Measurements from ENCODE around the gene SLC17A5. TPM values are rescaled to one million over a fixed set of nuclear protein-coding genes. Genes with fewer than 3 reads are reported as not detected.
A peak's percentile ranks its signal among the peaks of the same experiment; 100 is the strongest.
"Not testable (repeated sequence)": the region's sequence is repeated elsewhere in the genome, so short reads cannot be mapped to it uniquely, and the experiment has no call there.

Gene SLC17A5
- total RNA-seq, 2 experiments from 2014 or later = 5.3 to 6.2 TPM

DNA sequence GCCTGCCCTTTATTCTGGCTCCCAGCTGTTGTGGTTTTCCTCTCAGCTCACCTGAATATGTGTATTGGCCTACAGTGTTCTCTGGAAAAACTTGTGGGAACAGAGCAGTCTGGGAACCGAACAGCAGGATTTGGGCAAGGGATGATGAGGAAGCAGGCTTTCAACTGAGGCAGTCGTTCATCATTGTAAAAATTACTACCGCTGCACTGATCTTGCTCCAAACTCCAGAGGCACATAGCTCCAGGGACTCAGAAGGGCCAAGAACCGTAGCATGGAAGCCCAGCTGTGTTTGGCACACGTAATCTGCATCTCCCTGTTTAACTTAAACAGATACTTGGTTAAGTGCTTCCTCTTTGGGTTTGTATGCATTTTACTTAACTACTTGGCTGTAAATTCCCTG lies 84.7 kb downstream of the SLC17A5 start:
- POLR2A ChIA-PET = no interaction called here
- H3K4me1 ChIP-seq (ENCODE audit: insufficient read depth, low read length) = no peaks in the 10 kb centered on the region

GRCh38 chr6:73566954-73567591 lies 86.7 kb downstream of the SLC17A5 start:
- CTCF ChIA-PET = interaction anchor here (0.6 kb wide), 1 partner anchor 78 kb away, joined by 3 read pairs; no protein-coding TSS in a partner anchor
- ATAC-seq (ENCODE audit: poor library complexity) (no peak), DNase-seq (peak in 2 of 14 experiments; percentile 45 to 58)
- intact Hi-C loops (cut with DNase I, micrococcal nuclease) = no loop called here
- Mint-ChIP-seq H3K27me3 (no peaks in the 10 kb centered on the region), H3K27ac (no peak overlapping the region), H3K9me3 (no peaks in the 10 kb centered on the region), H3K36me3 (ENCODE audit: low read depth) (no peaks in the 10 kb centered on the region), H3K4me3 (no peak overlapping the region), H3K4me1 (ENCODE audit: low read depth) (peaks cover 4% of the 10 kb centered on the region)
- no peaks in the 10 kb centered on the region for H3K27me3 ChIP-seq (ENCODE audit: control insufficient read depth in 1 of 2, insufficient read depth in 2 of 2, low read length in 2 of 2)
- no peak overlapping the region for H3K27ac ChIP-seq (ENCODE audit: low read depth in 1 of 2, low read length in 2 of 2)
- H3K4me3 ChIP-seq (ENCODE audit: low read length) = no peak overlapping the region
- H3K4me1 ChIP-seq (ENCODE audit: insufficient read depth, low read length) = no peaks in the 10 kb centered on the region
- TF ChIP-seq, protein P1, sequence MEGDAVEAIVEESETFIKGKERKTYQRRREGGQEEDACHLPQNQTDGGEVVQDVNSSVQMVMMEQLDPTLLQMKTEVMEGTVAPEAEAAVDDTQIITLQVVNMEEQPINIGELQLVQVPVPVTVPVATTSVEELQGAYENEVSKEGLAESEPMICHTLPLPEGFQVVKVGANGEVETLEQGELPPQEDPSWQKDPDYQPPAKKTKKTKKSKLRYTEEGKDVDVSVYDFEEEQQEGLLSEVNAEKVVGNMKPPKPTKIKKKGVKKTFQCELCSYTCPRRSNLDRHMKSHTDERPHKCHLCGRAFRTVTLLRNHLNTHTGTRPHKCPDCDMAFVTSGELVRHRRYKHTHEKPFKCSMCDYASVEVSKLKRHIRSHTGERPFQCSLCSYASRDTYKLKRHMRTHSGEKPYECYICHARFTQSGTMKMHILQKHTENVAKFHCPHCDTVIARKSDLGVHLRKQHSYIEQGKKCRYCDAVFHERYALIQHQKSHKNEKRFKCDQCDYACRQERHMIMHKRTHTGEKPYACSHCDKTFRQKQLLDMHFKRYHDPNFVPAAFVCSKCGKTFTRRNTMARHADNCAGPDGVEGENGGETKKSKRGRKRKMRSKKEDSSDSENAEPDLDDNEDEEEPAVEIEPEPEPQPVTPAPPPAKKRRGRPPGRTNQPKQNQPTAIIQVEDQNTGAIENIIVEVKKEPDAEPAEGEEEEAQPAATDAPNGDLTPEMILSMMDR (IDR thresholded peaks at IDR 0.05) = no peak
- POLR2A ChIA-PET = no interaction called here
- no peaks in the 10 kb centered on the region for H3K9me3 ChIP-seq (ENCODE audit: control insufficient read depth in 1 of 2, insufficient read depth in 1 of 2, low read length in 2 of 2)
- H3K36me3 ChIP-seq (ENCODE audit: insufficient read depth, low read length) = no peaks in the 10 kb centered on the region

More for the DNA sequence above, 84.7 kb downstream of the SLC17A5 start:
- ATAC-seq (ENCODE audit: poor library complexity) (no peak), DNase-seq (no peak)
- Mint-ChIP-seq H3K9me3 (no peaks in the 10 kb centered on the region), H3K36me3 (ENCODE audit: low read depth) (no peaks in the 10 kb centered on the region), H3K4me1 (ENCODE audit: low read depth) (peaks cover 4% of the 10 kb centered on the region), H3K27ac (no peak overlapping the region), H3K4me3 (no peak overlapping the region), H3K27me3 (no peaks in the 10 kb centered on the region)
- Histone ChIP-seq H3K27ac (ENCODE audit: low read depth in 1 of 2, low read length in 2 of 2) (no peak overlapping the region), H3K4me3 (ENCODE audit: low read length) (no peak overlapping the region), H3K27me3 (ENCODE audit: control insufficient read depth in 1 of 2, insufficient read depth in 2 of 2, low read length in 2 of 2) (no peaks in the 10 kb centered on the region), H3K9me3 (ENCODE audit: control insufficient read depth in 1 of 2, insufficient read depth in 1 of 2, low read length in 2 of 2) (no peaks in the 10 kb centered on the region), H3K36me3 (ENCODE audit: insufficient read depth, low read length) (no peaks in the 10 kb centered on the region)
- intact Hi-C loops (cut with DNase I, micrococcal nuclease) = no loop called here
- TF ChIP-seq, protein P1 (IDR thresholded peaks at IDR 0.05) = no peak
- CTCF ChIA-PET = no interaction called here

- H3K4me1 ChIP-seq (ENCODE audit: insufficient read depth, low read length); H3K27ac ChIP-seq (ENCODE audit: low read depth in 1 of 2, low read length in 2 of 2); H3K4me1 Mint-ChIP-seq (ENCODE audit: low read depth); H3K27me3 ChIP-seq (ENCODE audit: control insufficient read depth in 1 of 2, insufficient read depth in 2 of 2, low read length in 2 of 2); H3K36me3 ChIP-seq (ENCODE audit: insufficient read depth, low read length); ATAC-seq (ENCODE audit: poor library complexity); H3K4me3 Mint-ChIP-seq; H3K9me3 ChIP-seq (ENCODE audit: control insufficient read depth in 1 of 2, insufficient read depth in 1 of 2, low read length in 2 of 2); H3K9me3 Mint-ChIP-seq; H3K36me3 Mint-ChIP-seq (ENCODE audit: low read depth); H3K27me3 Mint-ChIP-seq; H3K27ac Mint-ChIP-seq; DNase-seq; H3K4me3 ChIP-seq (ENCODE audit: low read length); intact Hi-C loops (cut with DNase I, micrococcal nuclease): not testable (repeated sequence)
- ChIA-PET CTCF (interaction anchor here (0.6 kb wide), 1 partner anchor 79 kb away, joined by 3 read pairs; no protein-coding TSS in a partner anchor), POLR2A (interaction anchor here (0.7 kb wide), 1 partner anchor 19 kb away, joined by 4 read pairs; no protein-coding TSS in a partner anchor)
Measured at GRCh38 chr6:73566486-73566871, 87.3 kb downstream of the SLC17A5 start.

All from CD4-positive, alpha-beta T cell (primary cell).